HepG2 (cell line): Measurements from ENCODE around the gene FHIT.

Experiments
- JUND ChIP-seq: sonication (generic); formaldehyde crosslinking; IDR thresholded peaks from 2 replicates; pipeline ENCODE4 v1.8.0; 2022; ENCODE audit warnings: mild to moderate bottlenecking, missing genetic modification reagents
- NFE2 ChIP-seq: sonication (generic); formaldehyde crosslinking; IDR thresholded peaks from 2 replicates; pipeline ENCODE4 v1.4.0; 2020; ENCODE audit warnings: missing genetic modification reagents
- ZBTB21 ChIP-seq: sonication (generic); formaldehyde crosslinking; IDR thresholded peaks from 2 replicates; pipeline ENCODE4 v1.4.0; 2020; ENCODE audit warnings: missing genetic modification reagents

GRCh38 chr3:60435941-60436650, 815.2 kb downstream of the FHIT start:
- TF ChIP-seq ZBTB21 (no peak), NFE2 (CRISPR knock-in tag) (no peak), JUND (CRISPR knock-in tag) (no peak)
